OCI-LY7 (cell line): ENCODE measurements around the gene GPR61. TPM values are rescaled to one million over a fixed set of nuclear protein-coding genes. Genes with fewer than 3 reads are reported as not detected.

Experiments
- BruUV-seq: library from RNA; stranded (reverse); fragments of 400-500 nt; replicated peaks from 2 replicates; lab custom pipeline; 2021; lab: Mats Ljungman, UMichigan
- CTCF ChIA-PET: fragments of 300-600 bp; sonication (Branson Sonifier 250); formaldehyde crosslinking; loops from one replicate; lab custom pipeline; 2022; ENCODE audit warnings: antibody characterized with exemption; ENCODE audit not compliant: unreplicated experiment; lab: Charles Lee
- POLR2A ChIA-PET: fragments of 300-600 bp; sonication (Branson Sonifier 250); formaldehyde crosslinking; loops from one replicate; lab custom pipeline; 2022; ENCODE audit warnings: antibody characterized with exemption; lab: Charles Lee
- DNase-seq: peaks from one replicate; pipeline ENCODE4 v3.0.0-alpha.2; 2015; ENCODE audit warnings: low spot score
- H2AFZ ChIP-seq: fragments of 200-600 bp; sonication (generic), shearing (Covaris generic); 2 replicates; pipeline ENCODE4 v1.6.1; 2014; ENCODE audit warnings: mild to moderate bottlenecking, antibody characterized with exemption, low read length, moderate library complexity
- H3K27ac ChIP-seq: fragments of 200-600 bp; sonication (generic); 2 replicates; pipeline ENCODE4 v1.5.1; 2014; ENCODE audit warnings: mixed run types, low read depth, mild to moderate bottlenecking, moderate library complexity, low read length, inconsistent platforms; ENCODE audit not compliant: poor library complexity, severe bottlenecking
- H3K36me3 ChIP-seq: fragments of 200-600 bp; sonication (generic); 2 replicates; pipeline ENCODE4 v1.6.1; 2014; ENCODE audit warnings: mild to moderate bottlenecking, antibody characterized with exemption, low read length, moderate library complexity, mixed read lengths; ENCODE audit not compliant: insufficient read depth
- H3K4me1 ChIP-seq: fragments of 200-600 bp; sonication (generic); 2 replicates; pipeline ENCODE4 v1.5.1; 2014; ENCODE audit warnings: mild to moderate bottlenecking, low read length; ENCODE audit not compliant: insufficient read depth, poor library complexity, severe bottlenecking
- H3K4me2 ChIP-seq: fragments of 200-600 bp; sonication (generic); 2 replicates; pipeline ENCODE4 v1.6.1; 2014; ENCODE audit warnings: mild to moderate bottlenecking, low read length
- H3K4me3 ChIP-seq: fragments of 200-600 bp; sonication (generic); 2 replicates; pipeline ENCODE4 v1.5.1; 2014; ENCODE audit warnings: mild to moderate bottlenecking, low read depth, low read length; ENCODE audit not compliant: poor library complexity, severe bottlenecking
- H3K79me2 ChIP-seq: fragments of 200-600 bp; sonication (generic); 2 replicates; pipeline ENCODE4 v1.6.1; 2016; ENCODE audit warnings: low read depth, mild to moderate bottlenecking, low read length, moderate library complexity, mixed read lengths; ENCODE audit not compliant: insufficient read depth
- H3K9me2 ChIP-seq: fragments of 200-600 bp; sonication (generic); 2 replicates; pipeline ENCODE4 v1.6.1; 2016; ENCODE audit warnings: mild to moderate bottlenecking, low read length, mixed read lengths; ENCODE audit not compliant: insufficient read depth
- H3K9me3 ChIP-seq: fragments of 200-600 bp; sonication (generic); 2 replicates; pipeline ENCODE4 v1.6.1; 2014; ENCODE audit warnings: mild to moderate bottlenecking, mixed run types, low read length, mixed read lengths
- H4K20me1 ChIP-seq: fragments of 200-600 bp; sonication (generic); 2 replicates; pipeline ENCODE4 v1.6.1; 2014; ENCODE audit warnings: mild to moderate bottlenecking, antibody characterized with exemption, low read length, moderate library complexity, mixed read lengths; ENCODE audit not compliant: insufficient read depth
- EZH2phosphoT487 ChIP-seq: fragments of 200-600 bp; sonication (generic); IDR thresholded peaks from 2 replicates; pipeline ENCODE4 v1.6.1; 2018; ENCODE audit warnings: low read depth, borderline replicate concordance, mild to moderate bottlenecking, mixed run types, antibody characterized with exemption, low read length, moderate library complexity, mixed read lengths
- intact Hi-C: fragments of 100-400 bp; cut with micrococcal nuclease; formaldehyde crosslinking; loops from one replicate; pipeline ENCODE4 v1.10.0; 2022; ENCODE audit not compliant: unreplicated experiment
- total RNA-seq, 2 experiments: library from RNA; depleted of rRNA in 1 of 2; stranded (reverse); fragments of >200 nt in 1 of 2; shearing (Covaris generic) in 1 of 2; gene quantifications; 2 replicates each; pipeline ENCODE4 v1.2.3, GENCODE V29; 2014 to 2022
- TF ChIP-seq, protein P1 (sequence below): fragments of 200-600 bp; sonication (generic); conservative IDR thresholded peaks from 2 replicates; pipeline ENCODE4 v1.5.1; 2014; ENCODE audit warnings: mild to moderate bottlenecking, antibody characterized with exemption, low read length, moderate library complexity, mixed read lengths

Gene GPR61
- total RNA-seq, 2 experiments from 2014 or later = not detected

DNA sequence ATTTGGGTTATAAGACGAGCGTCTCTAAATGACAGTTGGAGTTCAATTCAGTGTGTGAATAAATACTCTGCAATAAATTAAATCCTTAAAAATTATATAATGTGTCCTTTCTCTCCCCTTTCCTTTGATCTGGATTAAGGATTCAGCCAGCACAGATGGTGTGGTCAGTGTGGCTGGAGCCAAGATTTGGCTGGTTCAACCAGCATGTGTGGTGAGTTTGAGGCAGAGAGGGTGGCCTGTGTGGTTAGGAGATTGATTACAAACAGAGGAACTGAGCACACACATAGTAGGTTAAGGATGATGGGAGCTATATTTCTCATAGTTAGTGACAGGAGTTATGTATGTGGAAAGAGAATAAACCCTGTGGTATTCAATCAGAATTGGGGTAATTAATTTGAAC, 16.0 kb upstream of the GPR61 start:
- POLR2A ChIA-PET = interaction anchor here (1.2 kb wide), 1 partner anchor 8 kb away, joined by 4 read pairs; no protein-coding TSS in a partner anchor
- H3K27ac ChIP-seq = no peak overlapping the region
- intact Hi-C loops = no loop called here
- H2AFZ ChIP-seq = no peak overlapping the region
- no peak for TF ChIP-seq EZH2phosphoT487
- TF ChIP-seq, protein P1, sequence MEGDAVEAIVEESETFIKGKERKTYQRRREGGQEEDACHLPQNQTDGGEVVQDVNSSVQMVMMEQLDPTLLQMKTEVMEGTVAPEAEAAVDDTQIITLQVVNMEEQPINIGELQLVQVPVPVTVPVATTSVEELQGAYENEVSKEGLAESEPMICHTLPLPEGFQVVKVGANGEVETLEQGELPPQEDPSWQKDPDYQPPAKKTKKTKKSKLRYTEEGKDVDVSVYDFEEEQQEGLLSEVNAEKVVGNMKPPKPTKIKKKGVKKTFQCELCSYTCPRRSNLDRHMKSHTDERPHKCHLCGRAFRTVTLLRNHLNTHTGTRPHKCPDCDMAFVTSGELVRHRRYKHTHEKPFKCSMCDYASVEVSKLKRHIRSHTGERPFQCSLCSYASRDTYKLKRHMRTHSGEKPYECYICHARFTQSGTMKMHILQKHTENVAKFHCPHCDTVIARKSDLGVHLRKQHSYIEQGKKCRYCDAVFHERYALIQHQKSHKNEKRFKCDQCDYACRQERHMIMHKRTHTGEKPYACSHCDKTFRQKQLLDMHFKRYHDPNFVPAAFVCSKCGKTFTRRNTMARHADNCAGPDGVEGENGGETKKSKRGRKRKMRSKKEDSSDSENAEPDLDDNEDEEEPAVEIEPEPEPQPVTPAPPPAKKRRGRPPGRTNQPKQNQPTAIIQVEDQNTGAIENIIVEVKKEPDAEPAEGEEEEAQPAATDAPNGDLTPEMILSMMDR = no peak
- CTCF ChIA-PET = no interaction called here
- BruUV-seq = no TSS peak
- no peaks in the 10 kb centered on the region for H4K20me1 ChIP-seq
- no peaks in the 10 kb centered on the region for H3K79me2 ChIP-seq
- no peak overlapping the region for H3K4me2 ChIP-seq
- no peak overlapping the region for H3K4me3 ChIP-seq
- DNase-seq = no peak
- no peaks in the 10 kb centered on the region for H3K9me3 ChIP-seq
- H3K9me2 ChIP-seq = no peaks in the 10 kb centered on the region
- no peaks in the 10 kb centered on the region for H3K36me3 ChIP-seq
- no peaks in the 10 kb centered on the region for H3K4me1 ChIP-seq

DNA sequence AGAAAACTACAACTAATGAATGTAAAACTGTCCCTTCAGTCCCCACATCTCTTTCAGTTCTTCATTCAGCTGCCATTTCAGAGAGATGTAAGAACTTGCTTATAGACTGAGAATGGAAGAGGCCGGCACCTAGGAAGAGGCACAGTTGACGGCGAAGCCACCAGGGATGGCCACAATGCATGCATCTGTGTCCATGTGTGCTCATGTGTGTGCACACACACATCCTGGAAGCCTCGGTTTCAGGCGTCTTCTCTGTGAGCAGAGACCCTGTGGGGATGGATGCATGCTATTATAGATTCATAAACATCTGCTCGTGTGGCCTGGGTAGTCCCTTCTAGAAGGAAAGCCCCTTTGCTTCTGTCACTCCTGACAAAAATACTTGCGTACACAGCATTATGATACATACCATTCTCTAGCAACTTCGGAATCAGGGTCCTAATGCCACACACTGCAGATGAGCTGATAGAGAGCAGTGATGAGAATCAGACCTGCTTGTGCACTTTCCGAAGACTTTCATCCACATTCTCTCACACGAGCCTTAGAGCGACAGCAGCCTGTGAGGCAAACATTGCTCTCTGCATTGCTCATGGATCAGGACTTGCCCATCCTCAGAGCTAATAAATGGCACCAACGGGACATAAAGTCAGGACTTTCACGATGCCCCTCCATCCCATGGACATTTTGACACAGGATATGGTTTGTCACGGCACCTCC, 12.4 kb upstream of the GPR61 start:
- ChIA-PET POLR2A (interaction anchor here (0.5 kb wide), 1 partner anchor 63 kb away, joined by 3 read pairs; no protein-coding TSS in a partner anchor), CTCF (no interaction called here)
- no TSS peak for BruUV-seq
- Histone ChIP-seq H3K4me2 (no peak overlapping the region), H3K9me3 (no peaks in the 10 kb centered on the region), H3K9me2 (no peaks in the 10 kb centered on the region), H3K4me3 (no peak overlapping the region), H3K36me3 (no peaks in the 10 kb centered on the region), H3K79me2 (no peaks in the 10 kb centered on the region), H2AFZ (no peak overlapping the region), H3K4me1 (no peaks in the 10 kb centered on the region), H3K27ac (no peak overlapping the region), H4K20me1 (no peaks in the 10 kb centered on the region)
- no peak for TF ChIP-seq EZH2phosphoT487
- TF ChIP-seq, protein P1 = no peak
- no peak for DNase-seq
- intact Hi-C loops = no loop called here
